ENCODE data around the gene DCC.
A peak's percentile ranks its signal among the peaks of the same experiment; 100 is the strongest.

Gene DCC

GRCh38 chr18:53193870-53194269 lies 853.9 kb downstream of the DCC start:
- DNase-seq (ENCODE audit: low read depth, low spot score) = no peak
- POLR2A ChIA-PET = no interaction called here
- TF ChIP-seq CTCF (IDR thresholded peaks at IDR 0.05; ENCODE audit: insufficient read depth, low read length, missing control alignments) = no peak
- H3K4me3 ChIP-seq (ENCODE audit: low read depth, low read length) = no peak overlapping the region
- CTCF ChIA-PET = no interaction called here

GRCh38 chr18:53219853-53220252 lies 879.9 kb downstream of the DCC start:
- POLR2A ChIA-PET = no interaction called here
- H3K4me3 ChIP-seq (ENCODE audit: low read depth, low read length) = no peak overlapping the region
- CTCF ChIA-PET = no interaction called here
- no peak for TF ChIP-seq CTCF (IDR thresholded peaks at IDR 0.05; ENCODE audit: insufficient read depth, low read length, missing control alignments)
- DNase-seq (ENCODE audit: low read depth, low spot score) = peak; percentile 23

GRCh38 chr18:53224128-53224778 lies 884.3 kb downstream of the DCC start:
- POLR2A ChIA-PET = no interaction called here
- CTCF ChIA-PET = no interaction called here
- TF ChIP-seq CTCF (IDR thresholded peaks at IDR 0.05; ENCODE audit: insufficient read depth, low read length, missing control alignments) = no peak
- H3K4me3 ChIP-seq (ENCODE audit: low read depth, low read length) = no peak overlapping the region
- no peak for DNase-seq (ENCODE audit: low read depth, low spot score)

- no peak overlapping the region for H3K4me3 ChIP-seq (ENCODE audit: low read depth, low read length)
- POLR2A ChIA-PET = no interaction called here
- no peak for TF ChIP-seq CTCF (IDR thresholded peaks at IDR 0.05; ENCODE audit: insufficient read depth, low read length, missing control alignments)
- CTCF ChIA-PET = no interaction called here
- no peak for DNase-seq (ENCODE audit: low read depth, low spot score)
Measured at GRCh38 chr18:53225567-53226325, 885.7 kb downstream of the DCC start.

GRCh38 chr18:53234610-53235009 lies 894.6 kb downstream of the DCC start:
- ChIA-PET POLR2A (no interaction called here), CTCF (no interaction called here)
- no peak overlapping the region for H3K4me3 ChIP-seq (ENCODE audit: low read depth, low read length)
- no peak for DNase-seq (ENCODE audit: low read depth, low spot score)
- TF ChIP-seq CTCF (IDR thresholded peaks at IDR 0.05; ENCODE audit: insufficient read depth, low read length, missing control alignments) = no peak

- no peak overlapping the region for H3K4me3 ChIP-seq (ENCODE audit: low read depth, low read length)
- no peak for TF ChIP-seq CTCF (IDR thresholded peaks at IDR 0.05; ENCODE audit: insufficient read depth, low read length, missing control alignments)
- no peak for DNase-seq (ENCODE audit: low read depth, low spot score)
- ChIA-PET CTCF (no interaction called here), POLR2A (no interaction called here)
Measured at GRCh38 chr18:53241161-53241560, 901.2 kb downstream of the DCC start.
